Measurements from ENCODE around the gene GM2A.
A peak's percentile ranks its signal among the peaks of the same experiment; 100 is the strongest.

Gene GM2A

GRCh38 chr5:151252762-151253604 is at the start of gene GM2A:
TSS of gene GM2A (plus strand) at chr5:151253185. CDS start at chr5:151253217, 32 bp downstream.
- peak within 1 kb of the TSS; percentile 65 for H3K4me3 ChIP-seq (ENCODE audit: low read depth, low read length)
- in situ Hi-C loops (cut with HindIII; ENCODE audit: low sequenced_read_pairs): no loop called here
- TF ChIP-seq, protein P1, sequence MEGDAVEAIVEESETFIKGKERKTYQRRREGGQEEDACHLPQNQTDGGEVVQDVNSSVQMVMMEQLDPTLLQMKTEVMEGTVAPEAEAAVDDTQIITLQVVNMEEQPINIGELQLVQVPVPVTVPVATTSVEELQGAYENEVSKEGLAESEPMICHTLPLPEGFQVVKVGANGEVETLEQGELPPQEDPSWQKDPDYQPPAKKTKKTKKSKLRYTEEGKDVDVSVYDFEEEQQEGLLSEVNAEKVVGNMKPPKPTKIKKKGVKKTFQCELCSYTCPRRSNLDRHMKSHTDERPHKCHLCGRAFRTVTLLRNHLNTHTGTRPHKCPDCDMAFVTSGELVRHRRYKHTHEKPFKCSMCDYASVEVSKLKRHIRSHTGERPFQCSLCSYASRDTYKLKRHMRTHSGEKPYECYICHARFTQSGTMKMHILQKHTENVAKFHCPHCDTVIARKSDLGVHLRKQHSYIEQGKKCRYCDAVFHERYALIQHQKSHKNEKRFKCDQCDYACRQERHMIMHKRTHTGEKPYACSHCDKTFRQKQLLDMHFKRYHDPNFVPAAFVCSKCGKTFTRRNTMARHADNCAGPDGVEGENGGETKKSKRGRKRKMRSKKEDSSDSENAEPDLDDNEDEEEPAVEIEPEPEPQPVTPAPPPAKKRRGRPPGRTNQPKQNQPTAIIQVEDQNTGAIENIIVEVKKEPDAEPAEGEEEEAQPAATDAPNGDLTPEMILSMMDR (IDR thresholded peaks at IDR 0.05; ENCODE audit: low read depth, low read length, missing control alignments): no peak
- DNase-seq (ENCODE audit: low read depth): peak; percentile 99

- in situ Hi-C loops (cut with HindIII; ENCODE audit: low sequenced_read_pairs): no loop called here
- DNase-seq (ENCODE audit: low read depth): no peak
- TF ChIP-seq, protein P1 (IDR thresholded peaks at IDR 0.05; ENCODE audit: low read depth, low read length, missing control alignments): no peak
- no peak overlapping the region for H3K4me3 ChIP-seq (ENCODE audit: low read depth, low read length)
These were observed 48.9 kb upstream of the GM2A start for GRCh38 chr5:151204051-151204450.

- DNase-seq (ENCODE audit: low read depth): no peak
- H3K4me3 ChIP-seq (ENCODE audit: low read depth, low read length): no peak overlapping the region
- in situ Hi-C loops (cut with HindIII; ENCODE audit: low sequenced_read_pairs): no loop called here
- TF ChIP-seq, protein P1 (IDR thresholded peaks at IDR 0.05; ENCODE audit: low read depth, low read length, missing control alignments): no peak
These were observed 47.6 kb upstream of the GM2A start for GRCh38 chr5:151205411-151205810.

DNA sequence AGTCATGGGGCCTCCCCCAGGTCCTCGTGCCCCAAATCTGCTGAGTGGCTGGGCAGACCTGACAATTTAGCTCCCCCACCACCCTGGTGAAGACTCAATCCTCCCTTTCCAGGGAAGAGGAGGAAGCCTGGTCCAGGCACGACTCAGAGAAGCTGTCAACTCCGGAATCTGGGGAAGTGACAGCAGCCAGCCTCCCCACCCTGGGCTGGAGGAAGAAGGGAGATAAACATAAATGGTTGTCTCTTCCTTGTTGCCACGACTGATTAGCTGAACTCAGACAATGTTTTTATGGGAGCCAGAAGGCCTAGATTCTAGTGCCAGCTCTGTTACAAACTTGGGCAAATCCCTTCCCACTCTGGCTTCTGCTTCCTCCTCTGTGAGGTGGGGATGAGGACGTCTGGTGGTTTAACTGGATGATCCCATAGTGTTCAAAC is 44.5 kb upstream of the GM2A start:
- H3K4me3 ChIP-seq (ENCODE audit: low read depth, low read length): no peak overlapping the region
- DNase-seq (ENCODE audit: low read depth): no peak
- TF ChIP-seq, protein P1 (IDR thresholded peaks at IDR 0.05; ENCODE audit: low read depth, low read length, missing control alignments): no peak
- in situ Hi-C loops (cut with HindIII; ENCODE audit: low sequenced_read_pairs): no loop called here

GRCh38 chr5:151212406-151212798 is 40.6 kb upstream of the GM2A start:
- TF ChIP-seq, protein P1 (IDR thresholded peaks at IDR 0.05; ENCODE audit: low read depth, low read length, missing control alignments): no peak
- in situ Hi-C loops (cut with HindIII; ENCODE audit: low sequenced_read_pairs): no loop called here
- no peak for DNase-seq (ENCODE audit: low read depth)
- no peak overlapping the region for H3K4me3 ChIP-seq (ENCODE audit: low read depth, low read length)

DNA sequence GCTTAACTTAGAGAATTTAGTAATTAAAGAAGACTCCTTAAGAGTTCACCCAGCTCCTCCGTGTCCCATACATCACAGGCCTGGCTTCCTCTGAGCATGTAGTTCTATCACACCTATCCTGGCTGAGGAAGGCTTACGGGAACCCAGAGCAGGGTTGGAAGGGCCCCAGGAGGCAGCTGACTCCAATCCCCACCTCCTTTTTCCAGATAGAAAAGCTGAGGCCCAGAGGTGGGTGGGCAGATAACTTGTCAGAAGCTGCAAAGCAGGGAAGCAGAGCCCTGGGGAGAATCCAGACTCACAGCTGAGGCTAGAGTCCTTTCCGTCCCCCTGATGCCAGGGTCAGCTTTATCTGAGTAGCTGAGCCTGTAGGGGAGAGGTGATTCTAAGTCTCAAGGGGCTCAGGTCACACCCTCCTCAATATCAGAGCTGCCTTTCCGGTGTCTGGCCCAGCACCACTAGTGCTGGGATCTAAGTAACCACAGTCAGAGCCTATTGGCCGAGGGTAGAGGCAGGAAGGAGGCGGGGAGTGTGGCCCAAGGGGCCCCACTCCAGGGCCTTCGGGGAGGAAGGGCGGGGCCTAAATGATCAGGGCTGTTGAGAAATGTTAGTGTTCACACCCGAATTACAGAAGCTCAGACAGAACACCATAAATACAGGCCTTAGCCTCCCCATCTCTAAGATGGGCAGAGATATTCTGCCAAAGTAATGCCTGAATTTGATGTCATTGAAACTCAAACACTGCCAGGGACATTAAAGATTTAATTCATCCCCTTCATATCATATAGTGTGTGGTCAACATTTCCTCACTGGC is 39.0 kb upstream of the GM2A start:
- in situ Hi-C loops (cut with HindIII; ENCODE audit: low sequenced_read_pairs): no loop called here
- H3K4me3 ChIP-seq (ENCODE audit: low read depth, low read length): no peak overlapping the region
- TF ChIP-seq, protein P1 (IDR thresholded peaks at IDR 0.05; ENCODE audit: low read depth, low read length, missing control alignments): no peak
- DNase-seq (ENCODE audit: low read depth): no peak
